ENCODE results near the gene KCNJ12. TPM values are rescaled to one million over a fixed set of nuclear protein-coding genes. Genes with fewer than 3 reads are reported as not detected.
A peak's percentile ranks its signal among the peaks of the same experiment; 100 is the strongest.
"Not testable (repeated sequence)": the region's sequence is repeated elsewhere in the genome, so short reads cannot be mapped to it uniquely, and the experiment has no call there.

Gene KCNJ12
- total RNA-seq, 1 donor from 2014 or later: 2.2 TPM

DNA sequence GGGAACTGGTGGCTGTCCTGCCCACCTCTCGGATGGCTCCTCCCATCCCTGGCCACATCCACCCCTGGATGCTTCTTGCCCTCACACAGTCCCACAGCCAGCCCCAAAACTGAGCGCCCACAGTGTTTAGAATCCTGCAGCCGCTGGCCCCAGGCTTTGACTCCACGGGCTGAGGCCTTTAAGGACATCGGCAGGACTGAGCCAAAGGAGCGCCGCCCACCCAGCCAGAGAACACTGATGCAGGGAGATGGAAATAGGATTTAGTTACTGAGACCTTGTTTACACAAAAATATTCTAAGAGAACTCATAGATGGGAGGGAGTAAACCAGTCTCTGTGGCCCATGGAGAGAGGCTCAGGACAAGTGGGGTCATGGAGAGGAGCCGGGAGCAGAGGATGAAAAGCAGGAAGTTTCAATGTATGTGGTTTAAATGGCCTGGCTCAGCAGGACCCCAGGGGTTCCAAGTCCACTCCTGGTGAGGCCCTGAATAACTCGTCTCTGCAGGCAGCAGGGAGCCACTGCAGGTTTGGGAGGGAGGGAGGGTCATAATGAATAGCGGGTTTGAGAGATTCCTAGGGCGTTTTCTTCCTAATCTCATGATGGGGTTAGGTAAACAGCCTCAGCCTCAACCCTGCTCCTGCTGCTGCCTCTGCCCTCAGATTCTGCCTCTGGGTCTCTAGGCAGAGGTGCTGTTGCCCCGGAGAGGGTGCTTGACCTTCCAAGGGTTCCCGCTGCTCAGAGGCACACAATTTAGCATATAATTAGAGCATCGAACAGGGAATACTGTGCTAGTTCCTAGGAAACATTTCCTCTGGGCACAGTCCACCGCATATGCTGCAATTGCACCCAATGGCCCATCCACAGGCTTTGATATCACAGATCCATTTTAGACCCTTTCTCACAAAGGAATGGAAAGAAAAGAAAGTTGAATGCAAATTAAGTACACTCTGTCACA is 61.0 kb downstream of the KCNJ12 start:
- DNase-seq (ENCODE audit: extremely low spot score in 2 of 2); intact Hi-C loops (cut with DNase I); H3K9me3 ChIP-seq; H3K27ac ChIP-seq; H3K36me3 ChIP-seq; H3K27me3 ChIP-seq; H3K4me3 ChIP-seq; H3K4me1 ChIP-seq: not testable (repeated sequence)

- H3K27me3 ChIP-seq; H3K4me1 ChIP-seq; H3K4me3 ChIP-seq; H3K36me3 ChIP-seq; DNase-seq (ENCODE audit: extremely low spot score in 2 of 2); H3K9me3 ChIP-seq; intact Hi-C loops (cut with DNase I); H3K27ac ChIP-seq: not testable (repeated sequence)
These were observed 62.3 kb downstream of the KCNJ12 start for GRCh38 chr17:21438316-21439014.

DNA sequence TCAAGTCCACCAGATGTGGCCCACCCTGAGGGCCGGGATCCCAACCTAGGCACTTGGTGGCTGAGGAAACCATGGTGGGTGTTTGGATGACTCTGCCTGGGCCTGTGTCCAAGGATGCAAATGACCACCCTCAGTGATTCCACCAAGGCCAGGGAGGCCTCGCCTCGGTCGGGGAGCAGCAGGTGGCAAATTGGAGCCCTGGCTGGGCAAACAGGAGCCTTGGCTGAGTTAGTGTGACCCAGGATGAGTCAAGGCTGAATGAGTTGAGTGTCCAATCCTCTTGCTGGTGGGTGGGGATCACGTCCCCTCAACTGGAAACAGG is 62.8 kb downstream of the KCNJ12 start:
- H3K27me3 ChIP-seq; H3K27ac ChIP-seq; H3K4me3 ChIP-seq; H3K4me1 ChIP-seq; H3K36me3 ChIP-seq; intact Hi-C loops (cut with DNase I); DNase-seq (ENCODE audit: extremely low spot score in 2 of 2); H3K9me3 ChIP-seq: not testable (repeated sequence)

DNA sequence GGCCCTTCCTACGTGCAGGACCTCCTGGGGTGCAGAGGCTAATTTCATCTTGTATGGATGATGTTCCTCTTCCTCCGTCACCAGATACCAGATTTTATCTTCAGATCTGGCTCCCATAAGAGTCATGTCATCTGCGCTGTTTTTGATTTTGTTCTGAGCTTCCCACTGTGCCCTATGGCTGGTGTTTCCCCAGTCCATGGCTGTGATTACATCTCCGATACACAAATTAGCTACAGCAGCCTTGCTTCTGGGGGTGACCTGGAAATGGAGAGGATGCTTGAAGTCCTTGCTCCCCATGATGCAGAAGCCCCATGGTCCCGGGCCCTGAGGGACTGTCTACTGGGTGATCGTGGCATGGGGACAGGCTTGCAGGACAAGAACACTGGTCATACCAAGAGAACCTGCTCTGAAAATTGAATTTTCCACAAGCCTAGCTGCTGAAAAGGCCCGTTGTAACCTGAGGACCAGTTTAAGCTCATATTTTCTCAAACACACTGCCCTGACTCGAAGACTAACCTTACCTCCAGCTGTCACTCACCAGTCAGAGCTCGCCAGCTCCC is 69.0 kb downstream of the KCNJ12 start:
- intact Hi-C loops (cut with DNase I): no loop called here
- TF ChIP-seq POLR2AphosphoS5 (IDR thresholded peaks at IDR 0.05; ENCODE audit: insufficient read depth in 1 of 2, low read depth in 1 of 2) (no peak), CTCF (IDR thresholded peaks at IDR 0.05) (no peak), POLR2A (IDR thresholded peaks at IDR 0.05) (no peak)
- no peaks in the 10 kb centered on the region for H3K9me3 ChIP-seq
- H3K36me3 ChIP-seq: no peaks in the 10 kb centered on the region
- peak in 1 of 2 donors; percentile 69 for DNase-seq (ENCODE audit: extremely low spot score in 2 of 2)
- no peak overlapping the region for H3K4me3 ChIP-seq
- H3K27me3 ChIP-seq: no peaks in the 10 kb centered on the region
- H3K27ac ChIP-seq: no peak overlapping the region
- no peaks in the 10 kb centered on the region for H3K4me1 ChIP-seq

- H3K36me3 ChIP-seq; H3K27me3 ChIP-seq; H3K27ac ChIP-seq; DNase-seq (ENCODE audit: extremely low spot score in 2 of 2); H3K9me3 ChIP-seq; H3K4me1 ChIP-seq; intact Hi-C loops (cut with DNase I); H3K4me3 ChIP-seq: not testable (repeated sequence)
These were observed 71.4 kb downstream of the KCNJ12 start for GRCh38 chr17:21447552-21447951.

DNA sequence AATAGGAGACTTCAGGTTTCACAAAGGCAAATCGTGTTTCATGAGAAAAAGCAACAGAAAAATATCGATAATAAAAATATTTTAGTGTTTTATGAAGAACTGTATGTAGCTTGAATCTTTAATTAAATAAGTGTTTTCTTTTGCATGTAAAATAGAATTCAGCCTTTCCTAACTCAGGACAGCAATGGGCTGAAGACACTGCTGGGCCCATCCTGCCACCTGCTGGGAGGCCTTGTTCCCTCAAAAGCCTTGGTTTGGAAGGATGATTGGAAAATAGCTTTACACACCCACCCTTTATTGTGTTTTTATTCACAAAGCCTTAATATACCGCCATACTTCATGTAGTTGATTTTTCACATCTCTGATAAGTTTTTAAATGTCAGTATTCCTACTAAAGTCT is 73.7 kb downstream of the KCNJ12 start:
- not testable (repeated sequence) for H3K4me3 ChIP-seq; H3K36me3 ChIP-seq; DNase-seq (ENCODE audit: extremely low spot score in 2 of 2); H3K27ac ChIP-seq; H3K27me3 ChIP-seq; H3K9me3 ChIP-seq
- H3K4me1 ChIP-seq: peaks cover 11% of the 10 kb centered on the region
- intact Hi-C loops (cut with DNase I): loop anchor here (10.0 kb wide), 1 partner anchor 325 kb away; the partner anchor contains the start of gene DHRS7B
- TF ChIP-seq CTCF (IDR thresholded peaks at IDR 0.05): peak in 1 of 3 experiments; percentile 26

GRCh38 chr17:21451975-21452374 is 75.8 kb downstream of the KCNJ12 start:
- DNase-seq (ENCODE audit: extremely low spot score in 2 of 2): no peak
- Histone ChIP-seq H3K27ac (no peak overlapping the region), H3K27me3 (no peaks in the 10 kb centered on the region), H3K9me3 (no peaks in the 10 kb centered on the region), H3K4me1 (peaks cover 15% of the 10 kb centered on the region), H3K36me3 (no peaks in the 10 kb centered on the region), H3K4me3 (no peak overlapping the region)
- no peak for TF ChIP-seq POLR2AphosphoS5 (IDR thresholded peaks at IDR 0.05; ENCODE audit: insufficient read depth in 1 of 2, low read depth in 1 of 2)
- intact Hi-C loops (cut with DNase I): loop anchor here (10.0 kb wide), 1 partner anchor 327 kb away; the partner anchor contains the start of gene DHRS7B
